IPS-NIHi7 (cell line): ENCODE measurements around the gene GREB1.

Experiments used
- DNase-seq: peaks from one replicate; pipeline ENCODE4 v3.0.0; 2012; ENCODE audit warnings: mixed read lengths; ENCODE audit errors: extremely low spot score

The GREB1 gene

DNA sequence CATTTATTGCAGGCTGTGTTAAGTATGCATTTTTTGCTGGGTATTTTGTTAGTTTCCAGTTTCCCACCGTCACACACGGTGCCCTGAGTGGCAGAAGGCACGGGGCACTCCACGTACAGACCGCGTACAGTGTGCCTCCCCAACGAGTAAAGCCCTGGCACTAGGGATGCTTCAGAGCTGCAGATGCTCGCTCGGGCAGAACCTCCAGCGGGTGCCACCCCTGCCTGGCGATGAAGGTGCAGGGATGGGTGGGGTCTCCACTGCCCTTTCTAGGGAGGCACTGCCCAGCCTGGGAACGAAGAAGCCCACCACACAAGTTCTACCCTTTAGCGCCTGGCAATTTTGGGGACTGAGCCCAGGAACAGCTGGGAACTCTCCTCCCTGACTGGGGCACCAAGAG lies 4.1 kb downstream of the GREB1 start:
- DNase-seq: no peak

DNA sequence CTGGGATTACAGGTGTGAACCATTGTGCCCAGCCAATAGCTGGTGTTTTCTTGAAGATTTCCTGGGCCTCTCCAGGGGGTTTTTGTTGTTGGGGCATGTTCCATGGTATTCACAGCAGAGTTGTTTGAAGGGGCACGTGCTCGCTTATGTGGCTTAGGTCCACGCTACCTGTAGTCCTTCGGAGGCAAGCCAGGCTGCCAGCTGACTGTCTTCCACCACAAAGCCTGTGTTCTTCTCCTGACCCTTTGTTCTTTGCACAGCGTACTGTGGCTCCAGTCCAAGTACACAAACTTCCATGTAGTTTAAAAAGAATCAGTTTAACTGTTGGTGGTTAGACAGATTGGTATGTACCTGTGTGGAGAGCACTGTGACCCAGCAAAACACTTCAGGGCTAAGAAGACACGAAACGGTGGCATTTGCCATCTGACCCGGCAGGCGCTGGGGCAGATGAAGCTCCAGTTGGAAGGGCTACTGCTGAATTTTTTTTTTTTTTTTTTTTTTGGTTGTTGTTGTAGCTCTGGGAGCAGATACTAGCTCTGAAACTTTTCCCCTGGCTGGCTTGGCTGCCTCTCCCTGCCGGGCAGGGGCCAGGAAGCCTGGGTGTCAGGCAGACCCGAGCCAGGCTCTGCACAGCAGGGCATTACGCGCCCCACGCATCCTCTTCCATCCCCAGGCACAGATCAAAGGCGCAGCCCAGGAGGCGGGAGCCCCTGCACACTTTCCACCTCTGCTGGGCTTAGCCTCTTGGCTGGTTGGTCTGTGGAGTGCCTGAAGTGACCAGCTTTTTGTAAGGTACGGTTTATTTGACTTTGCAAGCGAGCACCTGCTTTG lies 5.7 kb downstream of the GREB1 start:
- DNase-seq: peak; percentile 48

DNA sequence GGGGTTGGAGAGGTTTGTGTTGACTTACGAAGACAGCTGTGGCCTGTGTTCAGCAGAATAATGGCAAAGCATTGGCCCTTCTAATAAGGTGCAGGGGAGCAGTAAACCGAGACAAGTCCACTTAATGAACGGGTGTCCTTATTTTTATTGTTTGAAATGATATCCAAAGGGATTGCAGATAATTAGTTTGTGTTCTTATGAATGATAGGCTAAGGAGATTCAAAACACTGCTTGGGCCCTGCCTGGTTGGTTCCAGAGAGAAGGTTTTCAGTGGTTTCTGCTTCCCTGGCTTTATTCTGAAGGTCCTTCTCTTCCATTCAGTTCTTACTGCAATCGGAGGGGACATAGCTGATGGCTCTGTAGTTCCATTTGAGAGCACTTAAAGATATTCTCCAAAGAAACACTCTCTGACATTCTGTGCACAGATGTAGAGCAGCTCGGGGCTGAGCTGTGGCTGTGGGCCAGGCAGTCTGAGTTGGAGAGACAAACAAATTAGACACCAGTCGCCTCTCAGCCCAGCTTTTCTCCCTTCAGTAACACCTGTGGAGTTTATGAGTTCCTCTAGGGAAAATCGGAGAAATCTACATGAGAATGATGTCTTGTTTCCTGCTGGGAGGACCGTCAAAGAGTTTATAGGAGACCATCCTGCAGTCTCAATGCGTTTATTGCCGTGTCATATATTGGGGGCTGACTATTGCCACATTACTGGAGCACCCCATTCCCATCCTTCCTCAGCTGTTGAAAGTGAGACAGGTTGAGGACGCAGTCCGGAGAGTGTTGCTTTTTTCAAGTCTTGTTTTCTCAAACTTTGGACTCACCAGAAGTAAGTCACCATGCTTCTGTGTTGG lies 6.5 kb downstream of the GREB1 start:
- no peak for DNase-seq

DNA sequence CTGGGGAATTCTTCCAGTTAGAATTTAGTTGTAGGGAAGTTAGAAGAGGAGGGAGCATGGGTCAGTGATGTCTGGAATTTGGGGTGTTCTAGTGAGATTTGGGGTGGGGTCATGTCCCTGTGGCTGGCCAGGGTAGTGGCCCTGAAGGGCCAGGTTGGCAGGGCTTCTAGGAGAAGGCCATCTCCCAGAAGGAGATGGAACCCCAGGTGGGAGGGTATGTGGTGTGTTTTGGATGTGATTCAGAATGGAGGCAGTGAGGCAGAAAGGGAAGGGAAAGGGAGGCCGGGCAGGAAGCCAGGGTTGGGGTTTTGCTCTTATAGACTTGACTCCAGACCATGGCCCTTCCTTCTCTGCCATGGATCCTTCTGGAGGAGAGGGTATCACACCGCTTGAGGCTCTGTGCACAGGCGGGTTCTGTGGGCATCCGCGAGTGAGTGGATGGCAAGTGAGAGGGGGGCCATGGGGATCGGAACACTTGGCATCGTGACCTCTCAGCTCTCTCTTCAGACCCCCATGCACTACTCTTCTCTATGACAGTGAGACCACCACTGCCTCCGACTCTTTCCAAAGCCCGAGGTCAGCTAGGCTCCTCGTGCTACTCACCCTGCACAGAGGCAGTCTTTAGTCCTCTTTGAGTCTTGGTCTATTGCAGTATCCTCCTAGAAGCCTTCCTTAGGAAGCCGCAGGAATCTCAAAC lies 7.3 kb downstream of the GREB1 start:
- DNase-seq: no peak

DNA sequence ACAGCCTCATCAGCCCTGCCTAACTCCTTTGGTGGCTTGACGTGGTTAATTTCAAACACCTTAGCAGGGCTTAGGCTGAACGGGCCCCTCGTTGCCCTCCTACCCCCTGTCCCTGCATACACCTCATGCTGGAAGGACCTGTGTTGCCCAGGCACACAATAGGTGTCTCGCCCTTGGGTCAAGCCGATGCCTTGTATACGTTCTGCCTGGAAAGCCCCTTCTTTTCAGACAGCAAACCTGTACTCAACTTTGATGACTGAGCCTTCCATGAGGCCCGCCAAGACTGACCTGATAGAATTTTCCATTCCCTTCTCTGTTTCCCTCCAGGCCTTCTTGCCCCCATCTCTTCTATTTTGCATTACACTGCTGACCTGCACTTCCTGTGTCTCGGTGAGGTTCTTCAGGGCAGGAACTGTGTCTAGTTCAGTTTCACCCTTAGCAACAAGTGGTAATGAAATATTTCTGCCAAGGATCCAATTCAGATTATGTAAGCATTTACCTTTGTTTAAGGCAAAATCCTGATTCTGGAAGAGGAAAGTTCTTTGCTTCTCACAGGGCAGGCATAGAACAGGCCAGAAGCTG lies 7.9 kb downstream of the GREB1 start:
- no peak for DNase-seq

DNA sequence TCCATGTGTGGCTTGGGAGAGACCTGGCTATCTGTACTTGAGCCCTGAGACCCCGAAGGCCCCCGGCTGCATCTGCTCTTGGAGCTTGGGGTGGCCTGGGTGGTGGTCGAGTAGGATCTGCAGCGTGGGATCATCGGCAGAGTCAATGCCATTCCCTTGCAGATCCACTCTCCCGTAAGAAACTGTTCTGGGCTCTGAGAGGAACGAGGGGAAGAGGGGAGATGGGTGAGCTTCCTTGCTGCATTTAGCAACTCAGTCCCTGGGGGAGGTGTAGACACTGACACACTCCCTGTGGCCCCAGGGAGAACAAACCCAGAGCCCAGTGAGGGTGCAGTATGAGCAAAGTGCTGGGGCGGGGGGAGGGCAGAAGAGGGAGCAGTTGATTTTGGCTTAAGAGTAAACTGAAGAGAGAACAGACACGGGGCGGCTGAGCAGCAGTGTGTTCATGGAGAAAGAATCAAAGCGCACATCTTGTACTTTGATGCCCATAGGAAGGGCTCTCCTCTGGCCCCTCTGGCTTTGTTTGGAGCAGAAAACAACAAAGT lies 8.5 kb downstream of the GREB1 start:
- no peak for DNase-seq

DNA sequence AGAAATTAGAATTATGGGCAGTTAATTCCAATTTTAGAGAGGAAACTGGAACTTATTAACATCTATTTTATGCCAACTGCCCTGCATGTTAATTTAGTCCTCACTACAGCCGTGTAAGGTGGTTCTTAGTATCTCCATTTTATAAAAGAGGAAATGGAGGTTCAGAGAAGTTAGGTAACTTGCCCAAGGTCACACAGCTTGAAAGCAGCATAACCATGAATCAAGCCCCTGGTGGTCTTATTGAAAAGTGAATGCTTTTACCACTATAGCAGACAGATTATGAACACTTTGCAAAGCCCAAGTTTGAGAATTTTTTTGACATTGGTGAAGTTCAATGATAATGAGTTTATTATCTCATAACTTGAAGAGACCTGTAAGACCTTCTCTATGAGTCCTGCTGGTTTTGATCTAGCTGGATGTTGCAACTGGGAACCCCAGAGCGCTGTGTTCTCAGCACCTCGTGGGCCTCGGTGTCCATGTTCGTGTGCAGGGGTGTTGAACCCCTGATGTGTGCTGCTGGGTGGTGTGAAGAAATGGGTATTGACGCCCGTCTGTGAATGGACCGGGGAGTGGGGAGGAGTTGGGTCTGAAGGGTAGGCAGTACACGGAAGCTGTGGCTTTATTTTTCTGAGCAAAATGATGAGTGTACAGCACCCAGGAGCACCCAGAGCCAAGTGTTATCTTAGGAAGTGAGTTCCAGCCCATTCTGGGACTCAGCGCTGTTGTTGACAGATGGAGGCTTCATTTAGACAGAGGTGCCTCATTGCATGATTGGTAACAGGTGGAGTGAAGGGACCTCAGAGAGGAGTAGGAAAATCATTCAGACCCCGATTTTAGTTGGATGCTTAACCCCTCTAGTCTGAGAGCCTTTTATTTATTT lies 9.7 kb downstream of the GREB1 start:
- no peak for DNase-seq

DNA sequence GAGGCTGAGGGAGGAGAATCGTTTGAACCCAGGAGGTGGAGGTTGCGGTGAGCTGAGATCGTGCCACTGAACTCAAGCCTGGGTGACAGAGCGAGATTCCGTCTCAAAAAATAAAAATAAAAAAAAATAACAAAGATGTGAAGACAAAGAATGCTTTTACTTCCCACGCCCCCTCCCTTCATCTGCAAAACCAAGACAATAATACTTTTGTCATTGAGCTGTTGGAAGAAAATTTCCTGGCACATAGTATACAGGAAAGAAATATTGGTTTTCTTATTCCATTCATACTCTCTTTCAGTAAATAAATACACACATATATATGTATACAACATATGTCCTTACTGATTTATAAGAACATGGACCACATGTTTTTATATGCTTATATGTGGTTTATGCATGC lies 12.2 kb downstream of the GREB1 start:
- no peak for DNase-seq

DNA sequence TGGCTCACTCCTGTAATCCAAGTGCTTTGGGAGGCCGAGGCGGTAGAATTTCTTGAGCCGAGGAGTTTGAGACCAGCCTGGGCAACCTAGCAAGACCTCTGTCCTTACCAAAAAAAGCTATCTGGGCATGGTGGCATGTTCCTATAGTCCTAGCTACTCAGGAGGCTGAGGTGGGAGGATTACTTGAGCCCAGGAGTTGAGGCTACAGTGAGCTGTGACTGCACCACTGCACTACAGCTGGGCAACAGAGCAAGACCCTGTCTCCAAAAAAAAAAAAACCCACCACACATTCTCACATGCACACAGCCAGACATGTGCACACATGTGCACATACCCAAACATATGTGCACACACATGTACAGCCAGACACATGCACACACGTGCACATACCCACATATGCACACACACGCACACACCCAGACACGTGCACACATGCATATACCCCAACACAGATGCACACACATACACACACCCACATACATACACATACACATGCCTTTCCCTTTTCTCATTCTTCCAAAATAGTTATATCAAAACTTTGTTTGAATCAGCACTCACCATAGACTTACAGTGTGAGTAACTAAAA lies 14.2 kb downstream of the GREB1 start:
- DNase-seq: no peak

DNA sequence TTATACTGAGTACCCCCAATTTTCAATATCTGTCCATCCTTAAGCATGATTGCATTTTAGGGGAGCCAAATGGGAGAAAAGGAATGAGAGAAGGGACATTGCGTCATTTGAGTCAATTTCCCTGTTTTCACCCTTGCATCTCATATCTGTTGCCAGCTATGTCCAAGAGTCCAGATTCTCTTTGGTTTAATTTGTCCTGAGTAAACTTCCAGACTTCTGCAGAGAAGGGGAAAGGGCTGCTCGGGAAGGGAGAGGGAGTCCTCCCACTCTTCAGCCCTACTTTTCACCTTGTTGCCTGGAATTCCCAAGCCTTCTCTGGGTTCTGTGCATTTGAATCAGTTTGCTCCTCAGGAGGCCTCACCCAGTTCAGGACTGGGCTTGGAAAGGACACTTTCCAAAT lies 16.5 kb downstream of the GREB1 start:
- no peak for DNase-seq

DNA sequence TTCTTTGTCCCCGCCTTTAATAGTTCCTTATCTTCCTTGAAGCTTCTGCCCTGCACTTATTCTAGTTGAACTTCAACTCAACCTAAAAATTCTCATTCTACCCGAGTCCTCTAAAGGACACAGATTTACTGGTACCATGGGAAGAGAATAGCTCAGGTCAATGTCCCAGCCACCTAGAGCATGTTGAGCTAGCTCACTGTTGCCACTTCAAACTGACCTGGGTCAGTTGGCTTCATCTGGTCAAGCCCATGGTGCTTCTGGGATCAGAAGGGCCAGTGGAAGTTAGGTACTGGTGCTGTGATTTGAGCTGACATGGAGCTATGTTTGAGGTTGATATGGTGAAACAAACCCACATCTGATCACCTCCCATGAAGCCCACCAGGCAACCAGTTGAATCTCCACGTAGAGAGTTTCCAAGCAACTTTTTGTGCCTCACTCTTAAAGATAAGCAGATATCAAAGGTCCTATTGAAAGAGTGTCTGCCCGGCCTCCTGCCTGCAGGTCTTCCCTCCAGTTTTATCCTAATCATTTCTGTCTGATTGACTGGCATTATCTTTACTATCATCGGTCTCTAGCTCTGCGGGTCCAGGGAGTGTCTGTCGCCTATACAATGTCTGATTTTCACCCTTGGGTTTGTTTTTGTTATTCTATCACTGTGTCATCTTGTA lies 17.2 kb downstream of the GREB1 start:
- DNase-seq: no peak

DNA sequence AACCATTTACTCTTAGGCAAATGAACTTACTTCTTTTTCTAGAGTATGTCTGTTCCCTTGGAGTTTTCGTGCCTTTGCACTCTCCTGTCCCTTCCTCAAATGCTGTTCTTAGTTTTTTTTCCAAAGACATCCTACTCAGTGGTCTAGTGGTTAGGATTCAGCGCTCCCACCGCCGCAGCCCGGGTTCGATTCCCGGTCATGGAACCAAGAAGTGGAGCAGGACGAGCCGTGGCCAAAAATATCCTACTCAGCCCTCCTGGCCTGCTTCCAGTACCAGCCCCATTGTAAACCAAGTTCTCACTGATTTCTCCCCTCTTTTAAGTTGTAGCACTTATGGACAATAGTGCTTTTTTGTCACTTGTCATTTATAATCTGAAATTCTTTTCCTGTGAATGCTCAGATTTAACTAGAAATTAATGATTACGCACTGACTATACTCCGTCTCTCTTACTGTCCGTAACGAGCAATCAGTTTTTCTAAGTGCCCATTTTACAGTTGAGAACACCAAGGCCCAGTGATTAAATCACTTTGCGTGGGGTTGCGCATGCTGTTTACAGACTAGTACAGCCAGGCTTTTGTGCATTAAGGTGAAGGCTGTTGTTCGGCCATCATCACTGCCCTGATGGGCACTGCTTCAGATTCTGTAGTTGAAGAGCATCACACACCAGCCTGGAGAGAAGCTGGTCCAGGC lies 17.9 kb downstream of the GREB1 start:
- no peak for DNase-seq

DNA sequence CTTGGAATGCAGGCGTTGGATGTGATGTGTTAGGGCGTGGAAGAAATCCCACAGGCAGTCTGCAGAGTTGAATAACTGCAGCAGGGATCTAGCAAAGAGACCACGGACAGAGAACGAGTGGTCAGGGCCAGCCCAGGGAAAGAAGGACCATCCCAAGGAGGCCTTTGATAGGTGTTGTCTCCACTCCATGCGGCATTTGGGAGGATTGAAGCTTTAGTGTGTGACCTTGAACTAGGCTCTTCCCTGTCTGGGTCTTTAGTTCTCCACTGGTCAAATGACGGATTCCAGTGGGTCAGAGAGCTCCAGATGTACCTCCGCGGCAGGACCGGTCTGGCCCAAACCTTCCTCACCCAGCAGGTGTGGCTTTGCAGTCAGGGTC lies 18.4 kb downstream of the GREB1 start:
- DNase-seq: no peak

DNA sequence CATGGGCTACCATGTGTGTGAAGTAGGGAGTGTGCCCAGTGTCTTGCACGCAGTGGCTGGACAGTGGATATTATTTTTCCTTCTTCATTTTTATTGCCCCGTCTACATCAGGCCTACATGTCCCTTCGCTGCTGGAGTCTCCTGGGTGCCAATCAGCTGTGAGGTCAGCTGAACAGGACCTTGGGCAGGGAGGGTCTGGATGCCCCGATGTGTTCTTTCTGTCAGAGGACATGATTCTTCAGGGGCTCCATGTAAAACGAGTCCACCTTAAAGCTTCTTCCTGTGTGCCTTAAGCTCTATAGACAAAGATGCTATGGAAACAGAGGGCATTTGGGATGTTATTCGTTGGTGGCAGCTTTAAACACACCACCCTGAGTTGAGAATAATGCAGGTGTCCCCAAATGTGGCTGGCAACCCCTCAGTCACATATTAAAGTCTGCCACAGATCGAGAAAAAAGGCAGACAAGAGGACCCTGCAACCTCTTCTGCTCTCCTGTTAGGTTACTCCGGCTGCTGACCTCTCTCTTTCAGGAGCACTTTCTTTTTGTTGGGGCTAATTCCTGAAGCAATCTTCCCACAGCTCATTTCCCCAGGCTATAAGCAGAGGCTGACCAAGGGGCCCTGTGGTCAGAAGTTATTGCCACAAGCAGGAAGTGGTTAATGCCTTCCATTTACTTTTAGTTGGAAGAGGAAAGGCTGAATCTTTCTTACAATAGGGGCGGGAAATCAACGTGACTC lies 20.0 kb downstream of the GREB1 start:
- no peak for DNase-seq

DNA sequence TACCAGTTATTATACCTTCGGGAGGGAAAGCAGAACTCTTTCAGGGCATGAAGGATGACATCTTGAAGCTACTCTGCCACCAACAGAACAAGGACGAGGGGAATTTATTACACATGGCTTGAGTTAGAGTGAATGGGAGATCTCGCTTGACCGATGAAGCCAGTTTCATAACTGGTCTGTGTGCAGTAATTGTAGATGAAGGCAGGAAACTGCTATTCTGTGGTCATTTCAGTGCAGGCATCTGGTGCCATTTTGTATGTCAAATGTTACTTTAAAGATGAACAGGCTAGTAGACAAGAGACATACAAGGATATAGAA lies 20.5 kb downstream of the GREB1 start:
- DNase-seq: no peak

DNA sequence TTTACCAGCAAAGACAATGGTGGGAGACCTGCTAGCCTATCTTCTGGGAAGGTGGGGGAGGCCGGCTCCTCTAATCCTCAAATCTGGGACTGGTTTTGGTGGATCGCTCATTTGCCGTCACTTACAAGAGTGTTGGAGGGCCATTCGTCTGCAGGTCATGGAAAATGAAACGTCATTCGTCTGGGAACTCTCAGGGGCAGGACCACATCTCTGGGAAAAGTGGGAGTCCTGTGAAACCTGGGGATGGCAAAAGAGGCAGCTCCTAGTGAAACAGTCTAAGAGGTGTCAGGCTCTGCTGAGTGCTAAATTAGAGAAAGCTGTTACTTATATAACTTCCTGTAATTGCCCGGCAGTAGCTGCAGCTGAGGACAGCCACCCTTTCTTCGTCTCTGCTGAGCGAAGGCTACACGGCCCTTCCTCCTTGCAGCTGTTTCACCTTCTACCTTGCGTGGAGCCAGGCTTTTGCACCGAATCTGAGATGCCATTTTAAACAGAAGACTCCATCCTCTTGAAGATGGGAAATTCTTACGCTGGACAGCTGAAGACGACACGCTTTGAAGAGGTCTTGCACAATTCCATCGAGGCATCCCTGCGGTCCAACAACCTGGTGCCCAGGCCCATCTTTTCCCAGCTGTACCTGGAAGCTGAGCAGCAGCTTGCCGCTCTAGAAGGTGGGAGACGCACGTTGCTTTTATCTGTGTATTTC lies 22.4 kb downstream of the GREB1 start:
- DNase-seq: no peak

DNA sequence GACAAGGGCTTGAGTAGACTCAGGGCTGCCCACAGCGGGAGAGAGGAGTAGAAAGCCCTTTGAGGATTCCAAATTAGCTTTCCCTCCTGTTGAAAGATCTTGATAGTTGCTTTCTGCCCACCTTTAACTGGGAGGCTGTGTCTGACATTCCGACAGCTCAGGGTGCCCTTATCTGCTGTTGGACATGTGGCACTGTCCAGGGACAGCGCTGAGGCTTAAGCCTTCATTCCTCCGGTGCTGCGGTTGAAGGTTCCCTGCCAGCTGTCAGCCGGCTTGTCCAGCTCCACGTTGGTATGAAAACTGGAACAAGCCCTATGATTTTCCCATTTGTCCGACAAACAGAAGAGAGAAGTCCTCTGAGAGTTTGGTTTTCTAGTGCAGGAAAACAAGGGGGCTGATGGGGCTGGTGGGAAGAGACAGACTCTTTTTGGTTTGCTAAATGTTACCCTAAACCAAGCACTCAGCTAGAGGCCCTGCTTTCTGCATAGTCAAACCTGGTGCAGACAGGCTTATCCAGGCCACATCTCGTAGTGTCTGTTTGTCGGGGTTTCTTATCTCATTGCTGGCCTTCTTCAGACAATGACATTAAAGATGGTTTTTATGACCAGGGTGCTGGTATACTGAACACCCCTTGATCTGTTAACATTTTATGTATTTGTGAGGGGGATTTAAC lies 24.5 kb downstream of the GREB1 start:
- no peak for DNase-seq
